C4-2B (cell line): ENCODE data around the gene ITPRIP.

Source experiments
- ZFX ChIP-seq: fragments of 450-650 bp; IDR thresholded peaks from 2 replicates; pipeline ENCODE4 v1.6.1; 2017
- TF ChIP-seq, protein P1 (sequence below): fragments of 450-650 bp; conservative IDR thresholded peaks from 2 replicates; pipeline ENCODE4 v1.5.1; 2017; ENCODE audit warnings: mild to moderate bottlenecking

DNA sequence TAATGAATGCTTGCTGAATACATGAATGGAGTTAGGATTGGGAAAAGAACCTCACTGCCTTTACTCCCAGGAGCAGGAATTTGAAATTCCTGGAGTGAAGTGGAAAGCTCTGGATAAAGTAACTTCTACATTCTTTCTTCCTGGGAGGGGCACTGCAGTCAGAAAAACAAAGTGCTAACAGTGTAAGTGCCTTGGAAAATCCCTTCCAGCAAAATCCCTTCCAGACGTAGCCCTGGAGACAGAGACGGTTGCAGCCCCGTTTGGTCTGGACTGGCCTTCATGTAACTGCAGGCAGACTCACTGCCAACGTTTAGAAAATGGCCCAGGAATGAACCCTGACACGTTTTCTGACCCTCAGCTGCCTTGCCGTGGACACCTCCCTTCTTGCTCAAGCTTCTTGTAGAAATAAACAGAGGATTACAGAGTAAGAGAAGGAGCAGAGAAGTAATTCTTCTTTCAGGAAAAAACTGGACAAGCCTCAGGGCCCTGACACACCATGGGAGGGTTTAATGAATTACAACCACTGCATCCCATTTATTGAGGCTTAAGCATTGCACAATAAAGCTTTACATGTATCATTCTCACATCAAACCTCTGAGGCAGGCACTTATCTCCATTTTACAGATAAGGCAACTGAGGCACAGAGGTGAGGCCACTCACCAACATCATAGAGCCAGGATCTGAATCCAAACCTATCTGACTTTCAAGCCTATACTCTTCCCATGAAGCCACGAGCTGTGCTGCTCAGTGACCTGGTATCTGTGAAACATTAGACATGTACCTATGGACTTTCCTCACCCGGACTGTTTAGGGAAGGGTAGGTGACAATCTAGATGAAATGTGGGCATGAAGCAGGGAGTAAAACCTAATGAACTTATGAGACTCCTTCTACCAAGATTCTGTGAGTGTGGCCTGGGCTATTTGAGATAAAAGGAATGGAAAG is 7.8 kb downstream of the ITPRIP start:
- TF ChIP-seq, protein P1, sequence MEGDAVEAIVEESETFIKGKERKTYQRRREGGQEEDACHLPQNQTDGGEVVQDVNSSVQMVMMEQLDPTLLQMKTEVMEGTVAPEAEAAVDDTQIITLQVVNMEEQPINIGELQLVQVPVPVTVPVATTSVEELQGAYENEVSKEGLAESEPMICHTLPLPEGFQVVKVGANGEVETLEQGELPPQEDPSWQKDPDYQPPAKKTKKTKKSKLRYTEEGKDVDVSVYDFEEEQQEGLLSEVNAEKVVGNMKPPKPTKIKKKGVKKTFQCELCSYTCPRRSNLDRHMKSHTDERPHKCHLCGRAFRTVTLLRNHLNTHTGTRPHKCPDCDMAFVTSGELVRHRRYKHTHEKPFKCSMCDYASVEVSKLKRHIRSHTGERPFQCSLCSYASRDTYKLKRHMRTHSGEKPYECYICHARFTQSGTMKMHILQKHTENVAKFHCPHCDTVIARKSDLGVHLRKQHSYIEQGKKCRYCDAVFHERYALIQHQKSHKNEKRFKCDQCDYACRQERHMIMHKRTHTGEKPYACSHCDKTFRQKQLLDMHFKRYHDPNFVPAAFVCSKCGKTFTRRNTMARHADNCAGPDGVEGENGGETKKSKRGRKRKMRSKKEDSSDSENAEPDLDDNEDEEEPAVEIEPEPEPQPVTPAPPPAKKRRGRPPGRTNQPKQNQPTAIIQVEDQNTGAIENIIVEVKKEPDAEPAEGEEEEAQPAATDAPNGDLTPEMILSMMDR, result no peak
- no peak for TF ChIP-seq ZFX
